HG03066 (cell line): ENCODE results near the gene TCF7L2.

Experiments
- ATAC-seq: cut with Tn5 transposase; IDR thresholded peaks from one replicate; pipeline ENCODE4 v1.9.1; 2021; ENCODE audit warnings: low read depth; ENCODE audit not compliant: unreplicated experiment

The TCF7L2 gene

GRCh38 chr10:112949875-112950507 lies at the start of gene TCF7L2:
Gene TCF7L2, plus strand, starts transcription at chr10:112950247. Its CDS starts 510 bp downstream, at chr10:112950757.
- ATAC-seq = no peak

- ATAC-seq = no peak
Observed at GRCh38 chr10:112902730-112903129, 47.3 kb upstream of the TCF7L2 start.

GRCh38 chr10:112904000-112904399 lies 46.0 kb upstream of the TCF7L2 start:
- ATAC-seq = no peak

- ATAC-seq = no peak
Observed at GRCh38 chr10:112906945-112907344, 43.1 kb upstream of the TCF7L2 start.

- ATAC-seq = no peak
Observed at GRCh38 chr10:112907893-112908292, 42.2 kb upstream of the TCF7L2 start.

GRCh38 chr10:112911206-112911605 lies 38.8 kb upstream of the TCF7L2 start:
- ATAC-seq = no peak

GRCh38 chr10:112912410-112912928 lies 37.6 kb upstream of the TCF7L2 start:
- no peak for ATAC-seq

- no peak for ATAC-seq
Observed at GRCh38 chr10:112913255-112913654, 36.8 kb upstream of the TCF7L2 start.

GRCh38 chr10:112913661-112914287 lies 36.3 kb upstream of the TCF7L2 start:
- ATAC-seq = no peak

GRCh38 chr10:112914288-112914952 lies 35.6 kb upstream of the TCF7L2 start:
- ATAC-seq = no peak

GRCh38 chr10:112915590-112916572 lies 34.2 kb upstream of the TCF7L2 start:
- ATAC-seq = no peak

- no peak for ATAC-seq
Observed at GRCh38 chr10:112917681-112918080, 32.4 kb upstream of the TCF7L2 start.

GRCh38 chr10:112918771-112919170 lies 31.3 kb upstream of the TCF7L2 start:
- no peak for ATAC-seq

GRCh38 chr10:112919721-112920120 lies 30.3 kb upstream of the TCF7L2 start:
- no peak for ATAC-seq

- no peak for ATAC-seq
Observed at GRCh38 chr10:112926906-112927688, 22.9 kb upstream of the TCF7L2 start.

GRCh38 chr10:112927980-112928379 lies 22.1 kb upstream of the TCF7L2 start:
- ATAC-seq = no peak

GRCh38 chr10:112932658-112933057 lies 17.4 kb upstream of the TCF7L2 start:
- no peak for ATAC-seq

GRCh38 chr10:112934193-112934592 lies 15.9 kb upstream of the TCF7L2 start:
- no peak for ATAC-seq

- no peak for ATAC-seq
Observed at GRCh38 chr10:112938808-112939482, 11.1 kb upstream of the TCF7L2 start.
